ENCODE results near the gene CCDC141. TPM values are rescaled to one million over a fixed set of nuclear protein-coding genes. Genes with fewer than 3 reads are reported as not detected.
"Not testable (repeated sequence)": the region's sequence is repeated elsewhere in the genome, so short reads cannot be mapped to it uniquely, and the experiment has no call there.

Gene CCDC141
- total RNA-seq, 1 donor from 2014 or later, result 136 TPM

DNA sequence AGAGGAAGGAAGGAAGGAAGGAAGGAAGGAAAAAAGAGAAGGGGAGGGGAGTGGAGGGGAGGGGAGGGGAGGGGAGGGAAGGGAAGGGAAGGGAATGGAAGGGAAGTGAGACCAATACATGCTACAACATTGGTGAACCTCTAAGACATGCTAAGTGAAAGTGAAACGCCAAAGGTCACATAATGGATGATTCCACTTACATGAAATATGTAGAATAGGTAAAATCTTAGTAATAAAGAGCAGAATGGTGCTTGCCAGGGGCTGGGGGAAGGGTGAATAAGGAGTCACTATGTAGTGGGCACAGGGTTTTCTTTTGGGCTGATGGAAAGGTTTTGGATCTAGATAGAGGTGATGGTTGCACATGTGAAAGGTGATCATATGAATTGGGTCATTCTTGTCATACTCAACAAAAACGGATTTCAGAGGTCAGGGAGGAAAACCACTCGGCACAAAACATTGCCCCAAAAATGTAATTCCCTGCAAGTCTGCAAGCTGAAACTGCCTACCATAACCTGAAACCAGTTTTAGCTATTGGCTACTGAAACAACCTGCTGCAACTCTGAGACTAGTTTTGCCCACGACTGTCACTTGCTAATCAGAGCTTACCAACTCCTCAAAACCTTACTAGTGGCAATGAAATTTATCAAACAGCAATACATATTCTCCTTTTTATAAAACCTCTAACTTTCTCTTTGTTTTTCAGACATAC lies 59.2 kb downstream of the CCDC141 start:
- no peak for ATAC-seq (ENCODE audit: poor library complexity)
- intact Hi-C loops (cut with DNase I), result no loop called here

DNA sequence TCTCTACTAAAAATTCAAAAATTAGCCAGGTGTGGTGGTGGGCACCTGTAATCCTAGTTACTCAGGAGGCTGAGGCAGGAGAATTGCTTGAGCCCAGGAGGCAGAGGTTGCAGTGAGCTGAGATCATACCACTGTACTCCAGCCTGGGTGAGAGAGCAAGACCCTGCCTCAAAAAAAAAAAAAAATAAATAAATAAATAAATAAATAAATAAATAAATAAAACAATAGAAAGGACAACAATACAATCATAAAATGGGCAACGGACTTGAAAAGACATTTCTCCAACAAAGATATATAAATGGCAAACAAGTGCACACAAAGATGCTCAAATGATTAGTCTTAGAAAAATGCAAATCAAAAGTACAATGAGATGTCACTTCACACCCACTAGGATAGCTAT lies 60.5 kb downstream of the CCDC141 start:
- ATAC-seq (ENCODE audit: poor library complexity); intact Hi-C loops (cut with DNase I); DNase-seq: not testable (repeated sequence)

More for the DNA sequence above, 59.2 kb downstream of the CCDC141 start:
- no peak for DNase-seq

DNA sequence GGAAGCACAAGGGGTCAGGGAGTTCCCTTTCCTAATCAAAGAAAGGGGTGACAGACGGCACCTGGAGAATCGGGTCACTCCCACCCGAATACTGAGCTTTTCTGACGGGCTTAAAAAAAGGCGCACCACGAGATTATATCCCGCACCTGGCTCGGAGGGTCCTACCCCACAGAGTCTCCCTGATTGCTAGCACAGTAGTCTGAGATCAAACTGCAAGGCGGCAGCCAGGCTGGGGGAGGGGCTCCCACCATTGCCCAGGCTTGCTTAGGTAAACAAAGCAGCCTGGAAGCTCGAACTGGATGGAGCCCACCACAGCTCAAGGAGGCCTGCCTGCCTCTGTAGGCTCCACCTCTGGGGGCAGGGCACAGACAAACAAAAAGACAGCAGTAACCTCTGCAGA lies 67.3 kb downstream of the CCDC141 start:
- ATAC-seq (ENCODE audit: poor library complexity); intact Hi-C loops (cut with DNase I); DNase-seq: not testable (repeated sequence)

DNA sequence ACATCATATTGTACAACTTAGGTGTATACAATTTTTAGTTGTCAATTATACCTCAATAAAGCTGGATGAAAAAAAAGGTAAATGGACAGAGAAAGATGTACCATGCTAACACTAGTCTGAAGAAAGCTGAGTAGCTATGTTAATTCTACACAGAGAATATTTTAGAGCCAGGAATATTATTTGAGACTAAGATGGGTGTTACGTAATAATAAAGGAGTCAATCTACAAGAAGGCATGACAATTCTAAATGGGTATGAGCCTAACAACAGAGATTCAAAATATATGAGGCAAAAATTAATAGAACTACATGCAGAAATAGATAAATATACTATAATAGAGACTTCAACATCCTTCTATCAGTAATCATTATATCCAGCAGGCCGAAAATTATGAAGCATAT lies 69.1 kb downstream of the CCDC141 start:
- intact Hi-C loops (cut with DNase I), result no loop called here
- ATAC-seq (ENCODE audit: poor library complexity) (no peak), DNase-seq (no peak)

DNA sequence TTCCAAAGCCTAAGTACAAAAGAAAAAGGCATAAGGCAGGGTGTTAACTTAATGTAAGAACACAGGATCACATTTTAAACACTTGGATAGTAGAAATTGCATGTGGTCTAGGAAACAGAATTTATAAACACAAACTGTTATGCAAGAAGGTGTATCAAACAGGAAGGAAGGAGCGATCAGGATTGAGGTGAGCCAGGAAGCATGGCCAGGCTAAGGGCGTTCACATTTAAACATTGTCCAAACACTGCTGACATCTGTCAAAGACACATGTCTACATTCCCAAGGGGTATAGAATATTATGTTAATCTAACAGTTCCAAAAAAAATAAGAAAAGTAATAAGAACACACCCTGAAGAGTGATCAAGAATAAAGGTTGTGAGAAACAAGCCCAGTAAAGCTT lies 71.3 kb downstream of the CCDC141 start:
- ATAC-seq (ENCODE audit: poor library complexity), result no peak
- DNase-seq, result no peak
- intact Hi-C loops (cut with DNase I), result no loop called here

DNA sequence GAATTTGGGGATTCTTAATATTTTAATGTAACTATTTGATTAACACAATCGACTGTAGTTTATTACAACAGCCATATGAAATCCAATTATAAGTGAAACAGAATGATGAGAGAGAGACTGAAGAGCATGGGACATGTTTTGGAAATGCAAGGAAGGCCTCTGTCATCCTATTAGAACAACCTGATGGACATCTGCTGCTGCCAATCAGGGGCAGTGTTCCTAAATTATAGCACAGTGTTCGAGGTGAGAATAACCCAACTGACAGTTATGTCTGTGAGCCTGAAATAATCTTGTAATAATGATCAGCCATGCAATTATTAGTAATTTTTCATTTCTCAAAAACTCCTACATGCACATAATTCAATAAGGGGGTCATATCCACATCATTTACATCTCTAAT lies 73.6 kb downstream of the CCDC141 start:
- ATAC-seq (ENCODE audit: poor library complexity), result no peak
- intact Hi-C loops (cut with DNase I), result no loop called here

DNA sequence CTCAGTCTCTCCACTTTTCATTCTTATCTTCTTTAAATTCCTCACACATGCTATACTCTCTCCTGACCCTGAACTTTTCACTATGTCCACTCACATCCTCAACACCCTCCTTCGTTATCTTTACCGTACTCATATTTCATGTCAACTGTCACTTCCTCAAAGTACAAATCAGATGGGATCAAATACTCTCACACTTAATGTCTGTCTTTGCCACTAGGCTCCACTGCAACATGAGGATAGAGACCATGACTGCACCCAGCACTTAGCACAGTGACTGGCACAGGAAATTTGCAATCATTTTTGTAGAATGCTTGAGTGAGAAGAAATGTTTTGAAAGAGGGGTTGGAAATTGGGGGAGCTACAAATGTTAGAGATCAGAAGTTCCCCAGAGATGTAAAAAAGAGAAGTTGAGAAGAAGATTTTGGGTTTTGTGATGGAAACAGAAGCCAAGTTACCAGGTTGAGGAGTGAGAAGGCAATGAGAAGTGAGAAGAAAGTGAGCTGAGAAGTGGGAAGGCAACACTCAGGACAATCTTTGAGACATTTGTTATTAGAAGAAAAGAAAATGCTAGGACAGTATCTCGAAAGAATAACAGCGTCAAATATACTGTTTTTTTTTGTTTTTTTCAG lies 87.0 kb downstream of the CCDC141 start:
- ATAC-seq (ENCODE audit: poor library complexity) (peak; percentile 74), DNase-seq (no peak)
- intact Hi-C loops (cut with DNase I), result no loop called here

More for the DNA sequence above, 73.6 kb downstream of the CCDC141 start:
- no peak for DNase-seq

DNA sequence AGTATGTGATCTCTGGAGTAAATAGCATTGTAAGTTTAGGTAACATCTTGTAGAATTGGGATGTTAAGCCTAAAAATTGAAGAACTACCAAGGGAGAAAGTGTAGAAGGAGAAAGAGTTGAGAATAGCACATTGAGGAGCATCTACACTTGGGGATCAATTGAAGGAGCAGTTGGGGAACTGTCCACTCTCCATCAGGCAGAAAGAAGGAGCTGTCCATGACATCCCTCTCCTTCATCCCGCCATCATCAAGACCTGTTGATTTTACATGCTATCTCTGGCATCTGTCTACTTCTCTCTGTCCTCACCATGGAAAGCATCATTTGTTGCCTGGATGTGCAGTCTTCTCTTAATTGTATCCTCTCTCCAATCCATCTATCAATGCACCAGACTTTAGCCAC lies 87.8 kb downstream of the CCDC141 start:
- ATAC-seq (ENCODE audit: poor library complexity) (peak; percentile 13), DNase-seq (no peak)
- intact Hi-C loops (cut with DNase I), result no loop called here

DNA sequence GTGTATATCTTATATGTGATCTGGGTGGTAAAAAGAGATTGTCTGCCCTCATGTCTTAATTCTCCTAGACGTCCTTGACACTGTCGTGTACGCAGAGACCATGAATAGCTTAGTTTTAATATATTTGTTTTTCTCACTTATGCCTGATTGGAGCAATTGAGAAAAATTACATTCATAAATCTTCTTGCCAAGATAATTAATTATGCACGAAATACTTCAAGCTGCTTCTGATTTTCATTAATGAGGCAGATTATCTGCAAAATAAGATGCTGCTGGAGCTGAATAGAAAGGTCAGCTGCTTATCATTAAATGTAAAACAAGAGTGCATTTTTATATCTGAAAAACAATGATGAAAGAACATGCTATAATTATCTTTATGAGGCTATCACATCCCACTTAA lies 95.9 kb downstream of the CCDC141 start:
- no peak for ATAC-seq (ENCODE audit: poor library complexity)
- no peak for DNase-seq
- intact Hi-C loops (cut with DNase I), result no loop called here

DNA sequence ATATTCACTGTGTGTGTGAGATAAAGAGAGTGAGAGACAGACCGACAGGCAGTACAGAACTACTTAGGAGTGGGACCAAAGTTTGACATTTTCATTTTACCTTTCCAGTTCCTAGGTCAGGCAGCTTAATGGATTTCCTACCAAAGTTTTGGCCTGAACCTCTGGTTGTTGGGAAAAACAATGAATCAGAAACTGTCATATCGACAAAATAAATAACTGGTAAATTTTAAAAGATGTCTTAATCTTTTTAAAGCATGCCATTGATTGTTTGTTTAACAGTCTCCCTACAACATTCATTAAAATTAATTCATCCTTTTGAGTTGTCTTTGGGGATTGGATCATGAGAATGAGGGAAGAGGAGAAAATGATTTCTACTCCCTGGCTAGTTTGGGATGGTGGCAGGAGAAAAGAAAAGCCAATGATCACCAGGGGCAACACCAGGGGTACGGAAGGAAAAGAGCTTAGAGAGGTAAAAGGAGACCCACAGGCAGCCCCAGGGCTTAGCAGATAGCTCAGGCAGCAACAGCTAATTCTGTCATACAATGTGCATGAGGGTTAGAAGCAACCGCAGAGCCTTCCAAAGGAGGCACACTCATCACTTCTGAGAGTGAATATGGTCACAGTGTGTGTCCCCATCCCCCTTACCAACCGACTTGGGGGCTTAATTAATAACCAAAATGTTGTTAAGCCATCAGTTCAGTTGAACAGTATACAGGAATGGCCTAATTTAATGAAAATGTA lies 98.5 kb downstream of the CCDC141 start:
- no peak for ATAC-seq (ENCODE audit: poor library complexity)
- no peak for DNase-seq
- intact Hi-C loops (cut with DNase I), result no loop called here

DNA sequence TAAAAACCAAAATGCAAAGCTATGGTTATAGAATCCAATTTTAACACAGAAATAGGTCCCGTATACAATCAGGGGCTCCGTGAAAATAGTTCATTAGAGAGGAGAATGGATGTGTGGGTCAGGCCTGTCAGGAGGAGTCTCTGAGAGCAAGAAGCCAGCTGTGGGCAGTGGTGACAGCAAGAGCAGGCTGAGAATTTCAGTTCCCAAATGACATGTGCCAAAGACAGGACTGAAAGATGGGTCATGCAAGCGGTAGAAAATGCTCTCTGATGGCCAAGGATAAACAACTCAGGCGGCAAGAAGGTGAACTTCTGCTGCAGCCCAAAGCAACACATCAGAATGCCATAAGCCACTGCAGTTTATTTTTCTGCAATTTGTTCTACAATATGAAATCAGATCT lies 100.4 kb downstream of the CCDC141 start:
- ATAC-seq (ENCODE audit: poor library complexity) (no peak), DNase-seq (no peak)
- intact Hi-C loops (cut with DNase I), result no loop called here

DNA sequence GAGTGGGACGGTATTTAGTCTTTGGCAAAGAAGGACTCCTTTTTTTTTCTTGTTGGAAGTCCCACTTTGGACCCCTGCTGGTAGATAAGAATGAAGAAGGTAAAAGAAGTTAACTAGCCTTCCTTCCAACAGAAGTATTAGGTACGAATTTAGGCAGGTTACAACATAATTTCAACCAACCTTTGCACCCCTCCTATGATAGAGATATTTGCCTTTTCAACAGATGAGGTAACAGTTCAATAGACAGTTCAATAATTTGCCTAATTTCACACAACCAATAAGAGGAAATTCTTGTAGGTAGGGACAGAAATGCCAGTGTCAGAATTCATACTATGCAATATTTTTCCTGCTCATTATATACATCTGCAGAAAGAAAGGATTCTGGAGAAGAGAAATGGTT lies 100.8 kb downstream of the CCDC141 start:
- intact Hi-C loops (cut with DNase I), result no loop called here
- ATAC-seq (ENCODE audit: poor library complexity), result no peak
- DNase-seq, result no peak

DNA sequence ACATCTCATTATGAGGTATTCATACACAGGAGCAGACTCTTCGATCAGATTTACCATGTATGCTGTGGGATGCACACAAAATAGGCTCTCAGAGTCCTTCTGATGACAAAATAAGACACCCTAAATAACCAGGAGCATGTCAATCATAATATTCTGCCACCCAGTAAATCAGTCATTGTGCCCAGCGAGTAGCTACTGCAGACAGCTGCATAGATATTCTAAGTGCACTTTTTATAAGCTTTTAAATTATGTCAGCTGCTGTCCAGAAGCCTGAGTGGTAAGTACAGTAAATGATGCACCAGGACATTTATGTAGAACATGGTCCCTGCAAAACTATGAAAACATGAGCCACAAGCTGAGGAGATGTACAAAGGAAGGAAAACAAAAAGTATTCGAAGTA lies 102.9 kb downstream of the CCDC141 start:
- ATAC-seq (ENCODE audit: poor library complexity) (peak; percentile 50), DNase-seq (no peak)
- intact Hi-C loops (cut with DNase I), result no loop called here

DNA sequence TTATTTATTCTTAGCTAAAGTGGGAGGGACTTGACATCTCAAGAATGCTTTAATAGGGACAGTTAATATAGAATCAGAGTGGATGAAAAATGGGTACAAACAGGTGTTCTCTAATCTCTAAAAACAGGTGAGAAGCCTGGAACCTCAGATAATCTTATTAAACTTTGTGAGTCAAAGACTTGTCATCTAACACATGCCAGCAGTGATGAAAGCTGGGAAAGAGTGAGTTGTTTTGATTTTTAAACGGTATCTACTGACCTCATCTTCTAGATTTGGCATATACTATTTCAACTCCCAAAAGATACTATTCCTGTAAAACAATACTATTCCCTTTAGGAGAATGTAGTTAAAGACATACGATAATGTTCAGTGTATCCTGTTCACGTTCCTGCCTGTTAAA lies 103.4 kb downstream of the CCDC141 start:
- ATAC-seq (ENCODE audit: poor library complexity), result no peak
- no peak for DNase-seq

DNA sequence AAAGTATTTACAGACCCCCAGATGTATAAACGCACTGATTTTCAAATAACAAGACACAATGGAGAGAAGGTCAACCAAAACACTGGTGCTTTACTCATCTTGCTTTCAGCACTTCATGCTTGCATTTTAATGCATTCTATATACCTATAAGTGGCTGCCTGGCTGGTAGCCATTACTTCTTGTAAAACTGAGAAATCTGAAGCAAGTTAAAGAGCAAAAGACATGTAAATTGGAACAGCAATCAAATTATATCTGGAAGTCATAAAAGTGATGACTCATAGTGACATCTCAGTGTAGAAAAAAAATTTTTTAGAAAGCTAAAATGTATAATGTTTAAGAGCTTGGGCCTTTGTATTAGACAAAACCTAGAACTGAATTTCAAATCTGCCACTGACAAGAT lies 106.2 kb downstream of the CCDC141 start:
- ATAC-seq (ENCODE audit: poor library complexity) (no peak), DNase-seq (no peak)
- intact Hi-C loops (cut with DNase I), result no loop called here

More for the DNA sequence above, 103.4 kb downstream of the CCDC141 start:
- intact Hi-C loops (cut with DNase I), result no loop called here

DNA sequence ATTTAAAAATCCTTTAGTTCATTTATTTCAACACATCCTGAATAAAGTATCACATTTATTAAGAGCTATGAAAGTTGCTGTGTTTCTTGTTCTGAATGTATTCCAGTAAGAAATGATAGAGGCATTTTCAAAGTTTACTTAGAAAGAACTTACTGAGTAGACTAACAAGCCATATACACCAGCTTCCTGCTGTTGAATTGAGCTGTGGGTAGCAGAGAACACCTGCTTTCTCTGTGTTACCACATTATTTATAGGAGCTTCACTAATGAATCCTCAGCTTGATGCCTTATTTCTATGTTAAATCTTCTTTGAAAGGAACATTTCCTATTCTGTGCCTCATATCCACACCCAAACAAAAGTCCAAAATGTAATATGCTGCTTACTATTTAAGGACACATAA lies 115.4 kb downstream of the CCDC141 start:
- no peak for ATAC-seq (ENCODE audit: poor library complexity)
- no peak for DNase-seq
- intact Hi-C loops (cut with DNase I), result no loop called here

DNA sequence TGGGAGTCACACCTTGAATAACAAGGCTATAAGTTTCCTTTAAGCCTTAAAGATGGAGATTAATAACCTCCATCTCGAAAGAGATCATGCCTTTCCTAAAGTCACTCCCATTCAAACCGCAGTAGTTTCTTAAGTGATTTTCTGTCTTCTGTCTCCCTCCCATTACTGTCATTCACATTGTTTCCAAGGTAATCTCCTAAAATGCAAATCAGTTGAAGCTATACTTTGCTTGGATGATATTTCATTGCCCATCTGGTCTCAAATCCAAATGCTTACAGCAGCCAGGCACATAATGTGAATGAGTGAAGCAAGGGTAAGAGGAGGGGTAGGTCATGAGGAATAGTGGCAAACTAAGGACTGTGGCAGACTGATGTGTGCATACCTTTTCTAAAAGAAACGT lies 116.4 kb downstream of the CCDC141 start:
- ATAC-seq (ENCODE audit: poor library complexity), result no peak

DNA sequence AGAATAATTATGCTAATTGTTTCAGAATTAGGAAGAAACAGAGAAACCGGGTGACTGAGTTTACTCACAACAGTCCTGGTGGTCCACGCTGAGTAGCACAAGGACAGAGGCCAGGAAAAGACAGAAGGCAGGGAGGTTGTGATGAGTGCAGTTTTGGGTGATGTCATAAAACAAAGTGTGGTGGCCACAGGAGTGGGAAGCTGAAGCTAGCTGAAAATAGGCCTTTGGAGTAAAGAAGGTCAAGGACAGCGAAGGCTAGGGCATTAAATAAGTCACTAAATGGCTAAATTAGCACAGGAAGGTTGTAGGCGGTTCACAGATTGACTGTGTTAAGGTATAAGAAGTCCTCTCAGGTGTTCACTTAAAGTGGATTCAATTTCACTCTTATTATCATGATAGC lies 121.9 kb downstream of the CCDC141 start:
- ATAC-seq (ENCODE audit: poor library complexity), result no peak
- intact Hi-C loops (cut with DNase I), result no loop called here

More for the DNA sequence above, 116.4 kb downstream of the CCDC141 start:
- intact Hi-C loops (cut with DNase I), result no loop called here
- no peak for DNase-seq

DNA sequence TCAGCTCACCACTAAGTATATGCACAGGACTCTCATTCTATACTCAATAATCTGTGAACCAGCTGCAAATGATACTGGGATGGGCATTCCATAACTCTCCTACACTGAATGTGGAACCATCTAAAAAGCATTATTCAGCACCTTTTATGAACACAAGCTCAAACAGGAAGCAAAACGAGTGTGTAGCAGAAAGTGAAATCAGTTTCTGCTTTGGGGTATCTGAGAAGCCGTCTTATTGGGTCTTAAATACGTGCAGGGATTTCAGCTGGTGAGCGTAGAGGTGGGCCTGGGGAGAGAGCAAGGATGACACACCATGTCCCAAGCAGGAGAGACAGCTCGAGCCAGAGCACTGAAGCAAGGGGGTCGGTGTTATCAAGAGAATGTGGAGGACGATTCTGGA lies 122.8 kb downstream of the CCDC141 start:
- intact Hi-C loops (cut with DNase I), result no loop called here
- ATAC-seq (ENCODE audit: poor library complexity) (no peak), DNase-seq (no peak)

More for the DNA sequence above, 121.9 kb downstream of the CCDC141 start:
- no peak for DNase-seq

DNA sequence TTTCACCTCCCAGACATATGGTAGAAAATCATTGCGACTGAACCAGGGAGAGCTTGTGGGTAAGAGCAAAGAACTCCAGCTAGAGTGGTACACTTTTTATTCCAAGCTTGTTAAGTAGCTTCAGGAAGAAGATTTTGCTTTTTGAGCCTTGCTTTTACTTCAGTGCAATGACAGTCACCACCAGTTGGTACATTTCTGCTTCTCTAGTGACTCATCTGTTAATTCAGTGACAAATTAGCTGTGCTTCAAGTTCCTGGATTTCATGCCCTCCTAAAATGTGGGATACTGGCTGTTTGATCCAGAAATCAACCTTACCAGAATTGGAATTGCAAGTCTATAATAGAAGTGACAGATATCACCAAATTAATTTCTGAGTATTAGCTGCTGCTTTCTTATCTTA lies 125.1 kb downstream of the CCDC141 start:
- ATAC-seq (ENCODE audit: poor library complexity) (no peak), DNase-seq (no peak)
- intact Hi-C loops (cut with DNase I), result no loop called here
